ENCODE measurements around the gene GSC. TPM values are rescaled to one million over a fixed set of nuclear protein-coding genes. Genes with fewer than 3 reads are reported as not detected.

Gene GSC
- total and polyA plus RNA-seq, 8 donors, result not detected

DNA sequence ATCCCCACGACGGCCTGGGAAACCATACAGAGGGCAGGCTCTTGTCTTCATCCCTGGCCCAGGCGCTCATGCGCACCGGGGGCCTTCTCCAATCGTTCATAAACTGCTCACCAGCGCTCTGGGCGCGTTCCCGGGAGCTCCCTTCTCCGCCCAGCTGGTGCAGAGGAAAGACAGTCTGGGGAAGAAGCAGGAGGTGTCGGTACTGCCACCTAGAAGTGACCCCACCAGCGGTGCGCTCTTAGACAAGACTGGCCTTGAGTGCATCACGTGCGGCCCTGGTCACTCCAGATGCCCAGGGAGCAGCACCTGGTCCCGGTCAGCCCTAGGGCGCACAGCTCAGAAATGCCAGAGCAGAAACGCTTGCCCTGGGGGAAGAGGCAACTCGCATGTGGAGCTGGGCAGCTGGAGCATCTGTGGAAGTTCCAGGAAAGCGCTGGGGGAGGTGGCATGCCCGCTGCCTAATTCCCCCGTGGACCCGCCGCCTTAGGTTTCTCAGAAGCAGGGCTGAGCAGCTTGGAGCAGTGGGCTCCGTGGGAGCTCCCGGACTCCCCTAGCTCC, 2.5 kb downstream of the GSC start:
- TF ChIP-seq, protein P1, sequence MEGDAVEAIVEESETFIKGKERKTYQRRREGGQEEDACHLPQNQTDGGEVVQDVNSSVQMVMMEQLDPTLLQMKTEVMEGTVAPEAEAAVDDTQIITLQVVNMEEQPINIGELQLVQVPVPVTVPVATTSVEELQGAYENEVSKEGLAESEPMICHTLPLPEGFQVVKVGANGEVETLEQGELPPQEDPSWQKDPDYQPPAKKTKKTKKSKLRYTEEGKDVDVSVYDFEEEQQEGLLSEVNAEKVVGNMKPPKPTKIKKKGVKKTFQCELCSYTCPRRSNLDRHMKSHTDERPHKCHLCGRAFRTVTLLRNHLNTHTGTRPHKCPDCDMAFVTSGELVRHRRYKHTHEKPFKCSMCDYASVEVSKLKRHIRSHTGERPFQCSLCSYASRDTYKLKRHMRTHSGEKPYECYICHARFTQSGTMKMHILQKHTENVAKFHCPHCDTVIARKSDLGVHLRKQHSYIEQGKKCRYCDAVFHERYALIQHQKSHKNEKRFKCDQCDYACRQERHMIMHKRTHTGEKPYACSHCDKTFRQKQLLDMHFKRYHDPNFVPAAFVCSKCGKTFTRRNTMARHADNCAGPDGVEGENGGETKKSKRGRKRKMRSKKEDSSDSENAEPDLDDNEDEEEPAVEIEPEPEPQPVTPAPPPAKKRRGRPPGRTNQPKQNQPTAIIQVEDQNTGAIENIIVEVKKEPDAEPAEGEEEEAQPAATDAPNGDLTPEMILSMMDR (IDR thresholded peaks at IDR 0.05), result no peak
- Histone ChIP-seq H3K4me3 (no peak overlapping the region), H3K4me1 (peaks cover 11 to 21% of the 10 kb centered on the region in 2 donors), H3K9me3 (no peaks in the 10 kb centered on the region), H3K36me3 (no peaks in the 10 kb centered on the region), H3K27me3 (peaks cover 92 to 100% of the 10 kb centered on the region in 2 donors), H3K27ac (no peak overlapping the region)
- DNase-seq (no peak), ATAC-seq (no peak)
- intact Hi-C loops (cut with DNase I), result no loop called here

DNA sequence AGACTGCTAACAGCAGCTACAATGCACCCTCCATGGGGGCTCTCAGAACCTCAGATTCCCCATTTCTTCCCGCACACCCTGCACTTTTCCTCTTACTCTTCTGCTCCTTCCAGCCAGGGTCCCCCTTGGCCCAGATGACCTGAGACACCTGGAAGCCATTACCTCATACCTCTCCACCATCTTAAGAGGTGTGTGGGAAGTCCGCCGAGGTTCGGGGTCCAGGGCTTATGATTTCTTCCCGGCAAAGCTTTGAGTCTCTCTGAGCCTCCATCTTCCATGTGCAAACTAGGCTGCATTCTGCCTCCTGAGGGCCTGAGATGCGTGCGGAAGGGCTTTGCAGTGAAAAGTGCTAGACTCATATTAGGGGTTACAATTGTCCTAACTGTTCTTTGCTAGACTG, 5.3 kb downstream of the GSC start:
- H3K36me3 ChIP-seq, result no peaks in the 10 kb centered on the region
- H3K4me1 ChIP-seq, result peaks cover 11 to 16% of the 10 kb centered on the region in 2 donors
- DNase-seq, result no peak
- H3K27me3 ChIP-seq, result peaks cover 63 to 98% of the 10 kb centered on the region in 2 donors
- H3K4me3 ChIP-seq, result no peak overlapping the region
- H3K27ac ChIP-seq, result no peak overlapping the region
- no peaks in the 10 kb centered on the region for H3K9me3 ChIP-seq
- ATAC-seq, result no peak
- intact Hi-C loops (cut with DNase I), result no loop called here
- TF ChIP-seq, protein P1 (IDR thresholded peaks at IDR 0.05), result no peak

DNA sequence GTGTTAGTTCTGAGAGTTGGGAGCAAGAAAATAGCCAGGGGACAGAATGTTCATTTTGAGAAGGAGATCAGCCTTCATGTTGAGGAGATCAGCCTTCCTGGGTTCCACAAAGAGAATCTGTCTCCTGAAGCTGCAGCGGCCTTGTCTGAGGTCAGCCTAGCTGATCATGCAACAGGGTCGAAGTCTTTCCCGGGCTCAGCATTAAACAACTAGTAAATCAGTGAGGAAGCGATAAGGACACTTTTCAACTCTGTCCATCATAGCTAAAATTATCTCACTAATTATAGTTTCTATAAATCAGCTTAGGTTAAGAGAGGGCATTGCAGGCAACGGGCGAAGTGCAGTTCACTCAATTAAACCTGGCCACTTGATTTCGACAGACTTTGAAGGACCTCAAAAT, 7.5 kb downstream of the GSC start:
- Histone ChIP-seq H3K9me3 (no peaks in the 10 kb centered on the region), H3K4me3 (no peak overlapping the region), H3K27me3 (peaks cover 42 to 88% of the 10 kb centered on the region in 2 donors), H3K27ac (no peak overlapping the region), H3K36me3 (no peaks in the 10 kb centered on the region), H3K4me1 (no peaks in the 10 kb centered on the region)
- ATAC-seq (no peak), DNase-seq (no peak)
- intact Hi-C loops (cut with DNase I), result no loop called here
- TF ChIP-seq, protein P1 (IDR thresholded peaks at IDR 0.05), result no peak

DNA sequence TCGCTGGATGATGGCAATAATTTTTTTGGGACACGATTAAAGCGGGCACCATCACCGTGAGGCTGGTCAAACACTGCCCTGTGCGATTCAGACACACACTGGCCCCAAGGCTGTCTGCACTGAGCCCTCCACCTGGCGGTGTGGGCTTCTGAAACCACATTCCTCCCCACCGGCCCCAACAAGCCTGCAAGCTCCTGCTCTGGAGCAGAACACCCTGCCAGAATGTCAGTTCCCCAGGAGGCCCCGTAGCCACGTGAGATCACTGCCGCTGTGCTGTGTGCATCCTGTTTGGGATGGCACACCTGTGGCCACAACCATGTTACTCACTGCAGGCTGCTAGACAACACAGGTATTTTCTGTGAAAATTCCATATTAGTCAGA, 7.9 kb downstream of the GSC start:
- Histone ChIP-seq H3K4me1 (no peaks in the 10 kb centered on the region), H3K9me3 (no peaks in the 10 kb centered on the region), H3K36me3 (no peaks in the 10 kb centered on the region), H3K27me3 (peaks cover 37 to 84% of the 10 kb centered on the region in 2 donors), H3K27ac (no peak overlapping the region), H3K4me3 (no peak overlapping the region)
- TF ChIP-seq, protein P1 (IDR thresholded peaks at IDR 0.05), result no peak
- DNase-seq (no peak), ATAC-seq (no peak)
- intact Hi-C loops (cut with DNase I), result no loop called here

DNA sequence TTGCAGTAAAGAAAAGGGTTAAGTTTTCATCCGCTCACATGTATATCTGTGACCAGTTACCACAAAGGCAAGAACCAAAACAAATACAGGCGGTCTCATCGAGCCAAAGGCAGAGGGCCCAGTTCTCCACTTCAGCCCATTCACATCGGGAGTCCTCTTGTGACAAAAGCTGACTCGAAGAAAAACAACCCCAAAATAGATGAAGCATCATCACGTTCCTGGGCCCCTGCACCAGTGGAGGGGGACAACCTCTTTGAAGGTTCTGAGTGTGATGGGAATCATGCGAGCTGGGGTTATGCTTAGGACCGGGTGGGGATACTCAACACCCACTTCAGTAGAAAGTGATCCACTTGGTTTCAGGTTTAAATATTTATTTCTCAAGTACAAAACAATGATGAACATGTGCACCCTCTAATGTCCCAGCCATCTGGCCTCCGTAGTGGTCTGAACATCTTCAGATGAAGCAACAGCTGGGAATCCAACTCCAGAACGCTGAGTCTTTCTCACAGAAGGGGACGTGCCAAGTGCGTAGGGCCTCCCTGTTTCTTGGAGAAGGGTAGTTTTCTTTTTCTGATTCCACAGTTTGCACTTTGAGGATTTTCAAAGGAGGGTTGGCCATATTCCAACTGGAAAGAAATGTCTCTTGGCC, 8.4 kb downstream of the GSC start:
- H3K27ac ChIP-seq, result no peak overlapping the region
- intact Hi-C loops (cut with DNase I), result no loop called here
- DNase-seq, result no peak
- peaks cover 32 to 80% of the 10 kb centered on the region in 2 donors for H3K27me3 ChIP-seq
- no peak for ATAC-seq
- no peaks in the 10 kb centered on the region for H3K4me1 ChIP-seq
- H3K9me3 ChIP-seq, result no peaks in the 10 kb centered on the region
- H3K36me3 ChIP-seq, result no peaks in the 10 kb centered on the region
- no peak overlapping the region for H3K4me3 ChIP-seq
- TF ChIP-seq, protein P1 (IDR thresholded peaks at IDR 0.05), result no peak

All from left lung (tissue), 10 donors.